ENCODE data around the gene NFIA.

GRCh38 chr1:61247051-61247825 lies 164.9 kb downstream of the NFIA start:
- TF ChIP-seq, protein P1, sequence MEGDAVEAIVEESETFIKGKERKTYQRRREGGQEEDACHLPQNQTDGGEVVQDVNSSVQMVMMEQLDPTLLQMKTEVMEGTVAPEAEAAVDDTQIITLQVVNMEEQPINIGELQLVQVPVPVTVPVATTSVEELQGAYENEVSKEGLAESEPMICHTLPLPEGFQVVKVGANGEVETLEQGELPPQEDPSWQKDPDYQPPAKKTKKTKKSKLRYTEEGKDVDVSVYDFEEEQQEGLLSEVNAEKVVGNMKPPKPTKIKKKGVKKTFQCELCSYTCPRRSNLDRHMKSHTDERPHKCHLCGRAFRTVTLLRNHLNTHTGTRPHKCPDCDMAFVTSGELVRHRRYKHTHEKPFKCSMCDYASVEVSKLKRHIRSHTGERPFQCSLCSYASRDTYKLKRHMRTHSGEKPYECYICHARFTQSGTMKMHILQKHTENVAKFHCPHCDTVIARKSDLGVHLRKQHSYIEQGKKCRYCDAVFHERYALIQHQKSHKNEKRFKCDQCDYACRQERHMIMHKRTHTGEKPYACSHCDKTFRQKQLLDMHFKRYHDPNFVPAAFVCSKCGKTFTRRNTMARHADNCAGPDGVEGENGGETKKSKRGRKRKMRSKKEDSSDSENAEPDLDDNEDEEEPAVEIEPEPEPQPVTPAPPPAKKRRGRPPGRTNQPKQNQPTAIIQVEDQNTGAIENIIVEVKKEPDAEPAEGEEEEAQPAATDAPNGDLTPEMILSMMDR (conservative IDR thresholded peaks at IDR 0.05 in 1 of 2, IDR thresholded peaks at IDR 0.05 in 1 of 2; ENCODE audit: extremely low read depth in 1 of 2, insufficient read depth in 1 of 2, low read depth in 1 of 2, low read length in 2 of 2), result no peak
- TF ChIP-seq EZH2 (IDR thresholded peaks at IDR 0.05; ENCODE audit: borderline replicate concordance, low read length), result no peak
